Measurements from ENCODE around the gene PEX14. TPM values are rescaled to one million over a fixed set of nuclear protein-coding genes. Genes with fewer than 3 reads are reported as not detected.

The PEX14 gene
- total and polyA plus RNA-seq, 2 experiments from 2014 or later: 10.0 to 20.9 TPM

DNA sequence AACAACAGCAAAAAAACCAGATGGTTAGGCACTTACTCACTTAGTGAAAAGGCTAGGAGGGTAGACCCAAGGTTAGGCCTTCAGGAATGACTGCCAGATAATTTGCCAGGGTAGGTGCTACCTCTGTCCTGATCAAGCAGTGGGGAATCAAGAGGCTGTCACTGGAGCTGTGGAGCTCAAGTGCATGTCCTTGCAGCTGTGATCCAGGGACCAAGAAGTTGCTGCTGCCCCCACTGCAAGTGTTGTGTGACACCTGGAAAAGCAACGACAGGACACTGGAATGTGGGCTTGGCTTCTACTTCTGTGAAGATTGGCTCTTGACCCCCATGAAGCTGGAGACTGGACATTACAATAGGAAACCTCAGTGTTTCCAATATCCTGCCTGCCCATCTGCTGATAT lies 72.1 kb downstream of the PEX14 start:
- peaks cover 20% of the 10 kb centered on the region for H3K79me2 ChIP-seq
- peaks cover 4% of the 10 kb centered on the region for H3K4me1 ChIP-seq (ENCODE audit: insufficient read depth)
- no peak overlapping the region for H3K27ac ChIP-seq
- H3K36me3 ChIP-seq (replicated peaks; ENCODE audit: insufficient read depth, low read depth): no peaks in the 10 kb centered on the region
- DNase-seq (ENCODE audit: low spot score): no peak
- H4K20me1 ChIP-seq (ENCODE audit: insufficient read depth, poor library complexity, severe bottlenecking): no peaks in the 10 kb centered on the region
- no peaks in the 10 kb centered on the region for H3K27me3 ChIP-seq
- H2AFZ ChIP-seq: no peak overlapping the region
- no peaks in the 10 kb centered on the region for H3K9me2 ChIP-seq (replicated peaks; ENCODE audit: insufficient read depth)
- H3K4me2 ChIP-seq: no peak overlapping the region
- no peak overlapping the region for H3K4me3 ChIP-seq
- WGBS (ENCODE audit: low lambda C conversion rate, missing lambda C conversion rate): 31% methylated on average over 1 of the region's 1 CpG
- no peaks in the 10 kb centered on the region for H3K9me3 ChIP-seq (ENCODE audit: low read depth)
- TF ChIP-seq, protein P1, sequence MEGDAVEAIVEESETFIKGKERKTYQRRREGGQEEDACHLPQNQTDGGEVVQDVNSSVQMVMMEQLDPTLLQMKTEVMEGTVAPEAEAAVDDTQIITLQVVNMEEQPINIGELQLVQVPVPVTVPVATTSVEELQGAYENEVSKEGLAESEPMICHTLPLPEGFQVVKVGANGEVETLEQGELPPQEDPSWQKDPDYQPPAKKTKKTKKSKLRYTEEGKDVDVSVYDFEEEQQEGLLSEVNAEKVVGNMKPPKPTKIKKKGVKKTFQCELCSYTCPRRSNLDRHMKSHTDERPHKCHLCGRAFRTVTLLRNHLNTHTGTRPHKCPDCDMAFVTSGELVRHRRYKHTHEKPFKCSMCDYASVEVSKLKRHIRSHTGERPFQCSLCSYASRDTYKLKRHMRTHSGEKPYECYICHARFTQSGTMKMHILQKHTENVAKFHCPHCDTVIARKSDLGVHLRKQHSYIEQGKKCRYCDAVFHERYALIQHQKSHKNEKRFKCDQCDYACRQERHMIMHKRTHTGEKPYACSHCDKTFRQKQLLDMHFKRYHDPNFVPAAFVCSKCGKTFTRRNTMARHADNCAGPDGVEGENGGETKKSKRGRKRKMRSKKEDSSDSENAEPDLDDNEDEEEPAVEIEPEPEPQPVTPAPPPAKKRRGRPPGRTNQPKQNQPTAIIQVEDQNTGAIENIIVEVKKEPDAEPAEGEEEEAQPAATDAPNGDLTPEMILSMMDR (IDR thresholded peaks at IDR 0.05; ENCODE audit: poor library complexity): no peak
- TF ChIP-seq EZH2 (IDR thresholded peaks at IDR 0.05; ENCODE audit: borderline replicate concordance): no peak

DNA sequence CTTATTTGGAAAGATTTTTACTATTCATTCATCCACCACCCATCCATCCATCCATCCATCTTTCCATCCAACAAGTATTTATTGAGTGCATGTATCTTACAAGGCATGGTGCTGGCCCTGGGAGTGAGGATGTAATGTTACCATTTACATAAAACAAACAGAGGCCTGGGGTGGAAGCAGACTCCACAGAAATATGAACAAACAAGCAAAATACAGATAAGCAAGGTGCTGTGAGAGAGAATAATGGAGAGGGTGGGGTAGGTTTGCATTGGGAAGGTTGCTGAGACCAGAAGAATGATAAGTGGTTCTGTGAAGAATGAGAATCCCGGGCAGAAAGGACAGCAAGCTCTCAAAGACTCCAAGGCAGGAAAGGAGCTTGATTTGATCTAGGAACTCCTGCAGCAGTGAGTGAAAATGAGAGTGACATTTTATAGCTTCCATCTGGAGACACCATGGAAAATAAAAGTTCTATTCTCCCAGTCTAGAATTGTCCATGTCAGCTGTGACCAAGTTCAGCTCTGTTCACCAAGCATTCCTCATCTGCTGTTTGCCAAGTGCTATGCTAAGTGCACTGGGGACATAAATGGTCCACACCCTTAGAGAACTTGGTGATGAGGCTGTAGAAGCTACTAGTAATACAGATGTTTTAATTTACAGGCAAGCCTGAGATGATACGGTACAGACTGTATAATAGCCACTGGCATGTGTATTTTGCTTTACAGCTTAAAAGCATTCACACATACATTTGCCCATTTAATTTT lies 75.3 kb downstream of the PEX14 start:
- no peak overlapping the region for H3K27ac ChIP-seq
- peaks cover 4% of the 10 kb centered on the region for H3K4me1 ChIP-seq (ENCODE audit: insufficient read depth)
- H4K20me1 ChIP-seq (ENCODE audit: insufficient read depth, poor library complexity, severe bottlenecking): no peaks in the 10 kb centered on the region
- no peaks in the 10 kb centered on the region for H3K9me3 ChIP-seq (ENCODE audit: low read depth)
- H3K4me3 ChIP-seq: no peak overlapping the region
- DNase-seq (ENCODE audit: low spot score): no peak
- WGBS (ENCODE audit: low lambda C conversion rate, missing lambda C conversion rate): 57% methylated on average over 2 of the region's 2 CpGs
- H3K9me2 ChIP-seq (replicated peaks; ENCODE audit: insufficient read depth): no peaks in the 10 kb centered on the region
- H3K4me2 ChIP-seq: no peak overlapping the region
- H3K27me3 ChIP-seq: no peaks in the 10 kb centered on the region
- peaks cover 25% of the 10 kb centered on the region for H3K79me2 ChIP-seq
- TF ChIP-seq, protein P1 (IDR thresholded peaks at IDR 0.05; ENCODE audit: poor library complexity): no peak
- TF ChIP-seq EZH2phosphoT487 (IDR thresholded peaks at IDR 0.05; ENCODE audit: low read depth, severe bottlenecking, unreplicated experiment): no peak
- no peak for TF ChIP-seq EZH2 (IDR thresholded peaks at IDR 0.05; ENCODE audit: borderline replicate concordance)
- H2AFZ ChIP-seq: no peak overlapping the region
- H3K36me3 ChIP-seq (replicated peaks; ENCODE audit: insufficient read depth, low read depth): no peaks in the 10 kb centered on the region

DNA sequence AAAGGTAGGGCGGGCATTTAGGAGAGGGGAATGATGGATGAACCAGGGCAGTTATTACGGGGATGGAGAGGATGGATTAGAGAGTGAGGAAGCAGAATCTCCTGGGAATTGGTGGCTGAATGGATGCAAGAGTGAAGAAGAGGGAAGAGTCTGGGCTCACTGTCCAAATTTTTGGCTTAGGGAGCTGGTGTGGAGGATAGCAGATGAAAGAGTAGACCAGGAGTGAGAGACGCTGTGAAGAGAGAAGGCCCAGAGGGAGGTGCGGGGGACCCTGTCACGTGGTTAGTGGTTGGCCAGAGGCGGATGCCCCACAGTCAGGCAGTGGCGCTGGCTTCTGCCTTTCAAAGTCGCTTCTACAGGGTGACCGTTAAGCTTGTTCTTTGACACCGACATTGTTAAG lies 78.4 kb downstream of the PEX14 start:
- Histone ChIP-seq H2AFZ (no peak overlapping the region), H3K4me1 (ENCODE audit: insufficient read depth) (peaks cover 8% of the 10 kb centered on the region), H3K27ac (no peak overlapping the region), H4K20me1 (ENCODE audit: insufficient read depth, poor library complexity, severe bottlenecking) (no peaks in the 10 kb centered on the region), H3K36me3 (replicated peaks; ENCODE audit: insufficient read depth, low read depth) (no peaks in the 10 kb centered on the region), H3K9me3 (ENCODE audit: low read depth) (no peaks in the 10 kb centered on the region), H3K27me3 (no peaks in the 10 kb centered on the region), H3K79me2 (peaks cover 27% of the 10 kb centered on the region), H3K4me2 (no peak overlapping the region), H3K9me2 (replicated peaks; ENCODE audit: insufficient read depth) (no peaks in the 10 kb centered on the region), H3K4me3 (no peak overlapping the region)
- WGBS (ENCODE audit: low lambda C conversion rate, missing lambda C conversion rate): 76% methylated on average over 10 of the region's 10 CpGs
- TF ChIP-seq EZH2phosphoT487 (IDR thresholded peaks at IDR 0.05; ENCODE audit: low read depth, severe bottlenecking, unreplicated experiment): no peak
- no peak for TF ChIP-seq EZH2 (IDR thresholded peaks at IDR 0.05; ENCODE audit: borderline replicate concordance)
- TF ChIP-seq, protein P1 (IDR thresholded peaks at IDR 0.05; ENCODE audit: poor library complexity): no peak
- DNase-seq (ENCODE audit: low spot score): no peak

Measured in hepatocyte (in vitro differentiated cells).